ENCODE results near the gene KRTAP4-12. TPM values are rescaled to one million over a fixed set of nuclear protein-coding genes. Genes with fewer than 3 reads are reported as not detected.
"Not testable (repeated sequence)": the region's sequence is repeated elsewhere in the genome, so short reads cannot be mapped to it uniquely, and the experiment has no call there.

The KRTAP4-12 gene
- total RNA-seq, 4 donors from 2014 or later = not detected

DNA sequence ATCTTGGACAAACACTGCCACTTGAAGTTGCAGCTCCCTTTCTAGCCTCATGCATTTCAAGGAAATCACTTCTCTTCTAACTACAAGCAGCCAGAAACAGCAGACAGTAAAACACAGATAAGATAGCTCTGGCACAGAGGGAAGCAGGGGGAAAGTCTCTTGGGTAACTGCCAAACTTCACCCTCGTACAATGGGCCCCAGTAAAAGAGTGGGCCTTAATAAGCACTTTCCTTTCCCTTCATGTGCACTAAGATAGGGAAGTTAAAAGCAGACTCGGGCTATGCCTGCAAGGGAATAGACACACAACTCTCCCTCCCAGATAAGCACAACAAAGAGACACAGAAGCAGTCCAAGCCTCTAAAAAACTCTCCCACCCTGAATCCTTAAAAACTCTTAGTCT lies 29.9 kb upstream of the KRTAP4-12 start:
- Histone ChIP-seq H3K36me3 (no peaks in the 10 kb centered on the region), H3K4me3 (no peak overlapping the region), H3K27me3 (peaks cover 32% of the 10 kb centered on the region), H3K27ac (no peak overlapping the region), H3K9me3 (peaks cover 0 to 12% (median 0%) of the 10 kb centered on the region in 3 donors), H3K4me1 (no peaks in the 10 kb centered on the region)
- no peak for TF ChIP-seq CTCF (IDR thresholded peaks at IDR 0.05)
- TF ChIP-seq POLR2A (IDR thresholded peaks at IDR 0.05) = no peak
- TF ChIP-seq EP300 (IDR thresholded peaks at IDR 0.05) = no peak
- no peak for TF ChIP-seq POLR2AphosphoS5 (IDR thresholded peaks at IDR 0.05)
- WGBS, 2 donors (ENCODE audit: low coverage in 1 of 2) = 71% methylated on average over 2 of the region's 2 CpGs; no CpG with 5 or more reads in 1 of the 2 donors
- ATAC-seq = no peak

GRCh38 chr17:41151525-41151924 lies 27.5 kb upstream of the KRTAP4-12 start:
- peaks cover 16% of the 10 kb centered on the region for H3K27me3 ChIP-seq

DNA sequence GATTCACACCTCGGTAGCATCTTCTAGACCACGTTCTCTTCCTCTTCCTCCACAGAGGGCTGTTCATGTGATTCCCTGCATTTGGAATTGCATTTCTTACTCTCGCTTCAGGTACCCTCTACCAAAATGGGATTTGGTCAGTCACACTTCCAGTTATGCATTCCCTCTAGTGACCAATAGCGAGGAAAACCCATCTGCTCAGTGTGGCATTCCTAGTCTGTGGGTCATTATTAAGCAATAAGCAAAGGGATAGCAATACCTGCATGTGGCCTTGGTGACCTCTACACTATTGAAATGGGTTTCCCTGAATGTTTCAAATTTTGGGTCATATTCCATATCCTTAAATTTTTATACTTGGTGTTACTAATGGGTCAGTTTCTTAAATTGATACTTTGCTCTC lies 26.0 kb upstream of the KRTAP4-12 start:
- WGBS, 2 donors (ENCODE audit: low coverage in 1 of 2) = 75 to 83% methylated on average over 2 to 4 of the region's 4 CpGs

More at GRCh38 chr17:41151525-41151924, 27.5 kb upstream of the KRTAP4-12 start:
- no peak overlapping the region for H3K4me3 ChIP-seq
- no peak for TF ChIP-seq POLR2AphosphoS5 (IDR thresholded peaks at IDR 0.05)
- TF ChIP-seq CTCF (IDR thresholded peaks at IDR 0.05) = no peak
- TF ChIP-seq POLR2A (IDR thresholded peaks at IDR 0.05) = no peak
- no peak for TF ChIP-seq EP300 (IDR thresholded peaks at IDR 0.05)
- ATAC-seq = no peak
- H3K4me1 ChIP-seq = no peaks in the 10 kb centered on the region
- WGBS, 2 donors (ENCODE audit: low coverage in 1 of 2) = 56 to 73% methylated on average over 2 of the region's 2 CpGs
- no peak overlapping the region for H3K27ac ChIP-seq
- H3K36me3 ChIP-seq = no peaks in the 10 kb centered on the region
- peaks cover 0 to 12% (median 0%) of the 10 kb centered on the region in 3 donors for H3K9me3 ChIP-seq

GRCh38 chr17:41149652-41149985 lies 25.6 kb upstream of the KRTAP4-12 start, which contains the start of gene KRTAP4-5:
TSS of gene KRTAP4-5 (minus strand) at chr17:41149825. CDS start at chr17:41149767, 58 bp downstream.
- no peak for ATAC-seq
- Histone ChIP-seq H3K27ac (no peak within 1 kb of the TSS), H3K4me1 (no peaks in the 10 kb centered on the region), H3K27me3 (peaks cover 11% of the 10 kb centered on the region), H3K36me3 (no peaks in the 10 kb centered on the region), H3K4me3 (no peak within 1 kb of the TSS), H3K9me3 (peaks cover 0 to 7% (median 0%) of the 10 kb centered on the region in 3 donors)
- no CpG with 5 or more reads among the region's 2 CpGs for WGBS, 2 donors (ENCODE audit: low coverage in 1 of 2)
- TF ChIP-seq POLR2AphosphoS5 (IDR thresholded peaks at IDR 0.05) (no peak), EP300 (IDR thresholded peaks at IDR 0.05) (no peak), CTCF (IDR thresholded peaks at IDR 0.05) (no peak), POLR2A (IDR thresholded peaks at IDR 0.05) (no peak)

More for the DNA sequence above, 26.0 kb upstream of the KRTAP4-12 start:
- Histone ChIP-seq H3K27me3 (peaks cover 15% of the 10 kb centered on the region), H3K36me3 (no peaks in the 10 kb centered on the region), H3K27ac (no peak overlapping the region), H3K4me1 (no peaks in the 10 kb centered on the region), H3K4me3 (no peak overlapping the region), H3K9me3 (peaks cover 0 to 11% (median 0%) of the 10 kb centered on the region in 3 donors)
- TF ChIP-seq POLR2A (IDR thresholded peaks at IDR 0.05) = no peak
- no peak for TF ChIP-seq POLR2AphosphoS5 (IDR thresholded peaks at IDR 0.05)
- no peak for TF ChIP-seq CTCF (IDR thresholded peaks at IDR 0.05)
- TF ChIP-seq EP300 (IDR thresholded peaks at IDR 0.05) = no peak
- no peak for ATAC-seq

DNA sequence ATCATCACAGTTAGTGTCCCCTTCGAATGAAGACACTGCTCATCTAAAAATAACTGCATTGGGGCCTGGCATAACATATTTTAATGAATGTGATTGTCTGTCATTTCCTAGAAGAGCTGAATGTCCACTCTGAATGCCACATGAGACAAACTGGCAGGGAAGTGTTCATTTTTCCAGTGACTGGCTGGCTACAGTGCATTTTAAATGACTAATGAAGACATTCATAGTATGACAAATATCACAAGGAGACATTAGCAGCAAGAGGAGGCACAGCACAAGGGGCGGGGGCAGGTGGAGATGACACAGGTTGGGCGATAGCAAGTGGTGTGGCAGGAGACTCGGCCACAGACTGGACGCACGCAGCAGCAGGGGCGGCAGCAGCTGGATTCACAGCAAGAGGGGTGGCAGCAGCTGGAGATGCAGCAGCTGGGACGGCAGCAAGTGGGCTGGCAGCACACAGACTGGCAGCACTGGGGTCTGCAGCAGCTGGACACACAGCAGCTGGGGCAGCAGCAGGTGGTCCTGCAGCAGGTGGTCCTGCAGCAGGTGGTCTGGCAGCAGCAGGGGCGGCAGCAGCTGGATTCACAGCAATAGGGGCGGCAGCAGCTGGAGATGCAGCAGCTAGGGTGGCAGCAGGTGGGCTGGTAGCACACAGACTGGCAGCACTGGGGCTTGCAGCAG lies 25.1 kb upstream of the KRTAP4-12 start:
- not testable (repeated sequence) for H3K4me1 ChIP-seq, H3K27me3 ChIP-seq, H3K36me3 ChIP-seq, ATAC-seq, H3K9me3 ChIP-seq, H3K4me3 ChIP-seq, H3K27ac ChIP-seq
- 67 to 73% methylated on average over 1 to 7 of the region's 10 CpGs for WGBS, 2 donors (ENCODE audit: low coverage in 1 of 2)
